Measurements from ENCODE around the gene TMCO4. TPM values are rescaled to one million over a fixed set of nuclear protein-coding genes. Genes with fewer than 3 reads are reported as not detected.
"Not testable (repeated sequence)": the region's sequence is repeated elsewhere in the genome, so short reads cannot be mapped to it uniquely, and the experiment has no call there.

TMCO4 gene
- total RNA-seq (10 to 100 TPM; 16.4 to 17.5 TPM), polyA plus RNA-seq (10 to 100 TPM in 2 of 3 donors, 1 to 10 TPM in 1; 7.7 to 15.3 (median 10.5) TPM), total RNA-seq (17.3 to 25.6 (median 21.2) reads per million in 6 experiments)

DNA sequence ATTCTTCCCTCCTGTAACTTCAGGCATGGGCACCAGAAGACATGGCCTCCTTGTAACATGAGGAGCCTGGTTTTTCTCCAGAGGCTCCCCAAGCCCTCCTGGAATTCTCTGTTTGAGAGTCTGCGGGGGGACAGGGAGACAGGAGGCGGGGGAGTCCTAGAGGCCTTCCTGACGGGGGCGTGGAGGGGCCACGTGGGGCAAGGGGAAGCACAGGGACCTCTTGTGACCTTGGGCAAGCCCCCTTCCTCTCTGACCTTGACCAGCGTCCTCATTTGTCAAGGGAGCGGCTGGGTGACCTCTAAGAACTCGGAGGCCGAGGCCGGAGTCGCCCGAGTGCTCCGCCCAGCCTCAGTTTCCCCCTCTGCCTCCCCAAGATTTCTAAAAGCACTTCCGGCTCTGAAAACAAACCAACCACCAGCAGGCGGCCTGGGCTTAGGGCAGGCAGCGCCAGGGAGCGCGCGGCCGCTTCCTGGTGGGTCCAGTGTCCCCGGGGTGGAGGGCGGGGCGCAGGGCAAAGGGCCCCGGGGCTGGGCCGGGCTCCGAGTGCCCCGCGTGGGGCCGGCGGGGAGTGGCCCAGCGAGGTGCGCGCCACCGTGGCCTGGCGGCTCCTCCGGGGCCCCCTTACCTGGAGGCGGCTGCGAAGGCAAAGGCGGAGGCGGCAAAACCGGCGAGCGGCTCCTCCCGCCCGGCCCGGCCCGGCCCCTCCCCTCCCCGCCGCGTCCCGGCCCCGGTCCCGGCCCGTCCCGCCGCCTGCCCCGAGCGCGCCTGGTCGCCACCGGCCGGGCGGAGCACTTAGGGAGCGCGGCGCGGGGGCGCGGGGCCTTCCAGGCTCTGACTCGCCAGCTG lies at the start of gene TMCO4:
Gene TMCO4 (minus strand): TSS at position 687 of the 846 bp plus-strand sequence. CDS start 19,158 bp downstream, outside the sequence.
- H3K9me3 Mint-ChIP-seq, result no peaks in the 10 kb centered on the region
- no peaks in the 10 kb centered on the region for H3K27me3 Mint-ChIP-seq
- H3K27ac Mint-ChIP-seq, result peak within 1 kb of the TSS; percentile 91 to 98 (median 96)
- peak within 1 kb of the TSS; percentile 88 to 98 (median 93) for H3K4me3 Mint-ChIP-seq
- DNase-seq (peak; percentile 24 to 71 (median 44)), ATAC-seq (peak; percentile 67 to 84)
- H3K4me1 Mint-ChIP-seq, result peaks cover 6 to 40% (median 33%) of the 10 kb centered on the region in 4 donors
- H3K36me3 Mint-ChIP-seq, result peaks cover 4 to 8% (median 4%) of the 10 kb centered on the region in 3 donors
- POLR2A ChIA-PET, result no interaction called here

DNA sequence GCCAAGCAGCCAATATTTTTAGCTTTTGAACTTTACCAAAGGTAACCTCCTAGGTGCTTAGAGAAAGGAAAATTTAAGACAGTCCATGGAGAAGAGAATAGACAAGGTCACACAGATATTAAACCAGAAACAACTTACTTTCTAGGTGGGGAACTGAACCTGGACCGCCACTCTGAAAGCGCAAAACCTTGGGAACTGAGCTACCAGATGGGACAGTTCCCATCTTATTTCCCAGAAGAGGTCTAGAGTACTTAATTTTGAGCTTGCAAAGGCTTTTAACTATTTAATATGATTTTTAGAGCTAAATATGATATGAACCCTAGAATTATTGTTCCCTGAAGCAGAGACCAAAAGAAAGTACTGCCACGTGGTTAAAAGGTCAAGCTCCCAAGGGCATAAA lies 49.6 kb upstream of the TMCO4 start:
- POLR2A ChIA-PET, ATAC-seq, H3K4me1 Mint-ChIP-seq, H3K36me3 Mint-ChIP-seq, H3K9me3 Mint-ChIP-seq, DNase-seq, H3K27ac Mint-ChIP-seq, H3K4me3 Mint-ChIP-seq: not testable (repeated sequence)
- H3K27me3 Mint-ChIP-seq, result peaks cover 7 to 31% (median 18%) of the 10 kb centered on the region in 5 donors

DNA sequence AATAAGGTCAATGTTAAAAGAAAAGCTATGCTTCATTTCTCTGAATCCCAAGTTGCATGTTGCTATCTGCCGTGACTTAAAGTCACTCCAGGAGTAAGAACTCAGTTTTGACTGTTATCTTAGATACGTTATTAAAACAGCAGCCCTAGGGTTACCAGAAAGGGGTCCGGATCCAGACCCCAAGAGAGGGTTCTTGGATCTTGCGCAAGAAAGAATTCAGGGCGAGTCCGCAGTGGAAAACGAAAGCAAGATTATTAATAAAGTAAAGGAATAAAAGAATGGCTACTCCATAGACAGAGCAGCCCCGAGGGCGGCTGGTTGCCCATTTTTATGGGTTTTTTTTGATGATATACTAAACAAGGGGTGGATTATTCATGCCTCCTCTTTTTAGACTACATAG lies 47.6 kb upstream of the TMCO4 start:
- H3K36me3 Mint-ChIP-seq, POLR2A ChIA-PET, H3K4me3 Mint-ChIP-seq, H3K9me3 Mint-ChIP-seq, H3K27ac Mint-ChIP-seq, H3K4me1 Mint-ChIP-seq, ATAC-seq, DNase-seq: not testable (repeated sequence)
- peaks cover 7 to 29% (median 18%) of the 10 kb centered on the region in 5 donors for H3K27me3 Mint-ChIP-seq

DNA sequence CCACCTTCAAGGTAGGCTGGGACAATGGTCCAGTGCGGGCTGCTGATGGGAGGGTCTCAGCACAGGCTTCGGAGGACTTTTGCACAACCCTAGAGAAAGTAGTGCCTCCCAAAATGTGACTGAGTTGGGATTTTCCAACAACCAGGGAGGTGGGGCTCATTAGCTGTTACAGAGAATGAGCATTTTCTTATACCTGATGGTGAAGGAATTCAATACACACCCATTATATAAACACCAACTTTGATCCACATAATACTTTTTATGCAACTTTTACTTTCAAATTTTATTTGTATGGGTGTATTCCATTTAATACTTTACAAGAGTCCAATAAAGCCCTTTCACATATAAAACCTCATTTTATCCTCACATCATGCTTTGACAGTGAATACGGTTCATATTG lies 46.6 kb upstream of the TMCO4 start:
- no peaks in the 10 kb centered on the region for H3K4me1 Mint-ChIP-seq
- POLR2A ChIA-PET, result no interaction called here
- no peaks in the 10 kb centered on the region for H3K9me3 Mint-ChIP-seq
- ATAC-seq (no peak), DNase-seq (no peak)
- H3K4me3 Mint-ChIP-seq, result no peak overlapping the region
- no peak overlapping the region for H3K27ac Mint-ChIP-seq
- peaks cover 10 to 30% (median 18%) of the 10 kb centered on the region in 5 donors for H3K27me3 Mint-ChIP-seq
- H3K36me3 Mint-ChIP-seq, result peaks cover 0 to 2% (median 0%) of the 10 kb centered on the region in 3 donors

DNA sequence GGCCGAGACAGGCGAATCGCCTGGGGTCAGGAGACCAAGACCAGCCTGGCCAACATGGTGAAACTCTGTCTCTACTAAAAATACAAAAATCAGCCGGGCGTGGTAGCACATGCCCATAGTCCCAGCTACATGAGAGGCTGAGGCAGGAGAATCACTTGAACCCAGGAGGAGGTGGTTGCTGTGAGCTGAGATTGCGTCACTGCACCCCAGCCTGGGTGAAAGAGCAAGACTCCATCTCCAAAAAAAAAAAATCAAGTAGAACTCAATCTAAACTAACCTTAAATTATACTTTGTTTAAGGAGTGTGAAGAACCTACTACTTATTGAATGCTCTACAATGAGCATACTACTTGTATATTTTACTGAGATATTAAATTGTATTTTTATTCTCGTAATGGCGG lies 45.8 kb upstream of the TMCO4 start:
- H3K27ac Mint-ChIP-seq, result peak overlapping the region in 1 of 10 donors; percentile 23
- H3K36me3 Mint-ChIP-seq, result no peaks in the 10 kb centered on the region
- peaks cover 10 to 35% (median 21%) of the 10 kb centered on the region in 5 donors for H3K27me3 Mint-ChIP-seq
- no peak for ATAC-seq
- no peaks in the 10 kb centered on the region for H3K9me3 Mint-ChIP-seq
- no peak for DNase-seq
- POLR2A ChIA-PET, result no interaction called here
- no peaks in the 10 kb centered on the region for H3K4me1 Mint-ChIP-seq
- no peak overlapping the region for H3K4me3 Mint-ChIP-seq

DNA sequence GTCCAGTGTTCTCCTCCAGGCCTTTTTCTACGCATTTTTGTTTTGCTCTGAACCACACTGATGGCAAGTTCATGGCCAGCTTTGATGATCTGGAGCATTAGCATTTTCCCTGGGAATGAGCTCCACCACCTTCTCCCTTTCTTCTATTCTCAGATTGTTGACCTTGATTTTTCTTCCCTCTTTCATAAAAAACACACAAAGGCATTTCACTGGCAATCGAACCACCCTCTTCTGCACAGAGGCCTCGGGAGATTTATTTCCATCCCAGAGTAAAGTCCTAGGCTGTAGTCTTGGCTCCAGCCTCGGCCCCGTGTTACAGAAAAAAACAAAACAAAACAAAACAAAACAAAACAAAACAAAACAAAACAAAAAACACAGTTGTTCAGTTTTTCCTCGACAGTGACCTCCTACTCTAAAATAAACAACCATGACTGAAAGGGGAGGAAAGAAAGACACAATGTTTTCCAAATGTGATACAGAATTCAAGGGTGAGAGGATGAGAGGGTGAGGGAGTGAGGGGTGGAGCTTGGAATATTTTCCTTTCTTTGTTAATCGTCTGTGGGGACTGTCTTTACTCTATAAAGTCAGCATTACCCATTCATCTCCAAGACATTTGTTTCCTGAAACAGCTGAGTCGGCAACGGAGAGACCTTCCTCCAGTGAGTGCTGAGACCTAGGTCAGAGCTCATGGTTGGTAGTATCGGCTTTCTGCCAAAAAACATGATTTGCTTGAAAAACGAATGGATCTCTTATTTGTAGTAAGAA lies 45.2 kb upstream of the TMCO4 start:
- POLR2A ChIA-PET, result no interaction called here
- DNase-seq, result no peak
- Mint-ChIP-seq H3K27ac (peak overlapping the region in 2 of 10 donors; percentile 23 to 72), H3K4me1 (no peaks in the 10 kb centered on the region), H3K4me3 (no peak overlapping the region), H3K9me3 (no peaks in the 10 kb centered on the region), H3K27me3 (peaks cover 10 to 36% (median 21%) of the 10 kb centered on the region in 5 donors), H3K36me3 (no peaks in the 10 kb centered on the region)
- ATAC-seq, result no peak

DNA sequence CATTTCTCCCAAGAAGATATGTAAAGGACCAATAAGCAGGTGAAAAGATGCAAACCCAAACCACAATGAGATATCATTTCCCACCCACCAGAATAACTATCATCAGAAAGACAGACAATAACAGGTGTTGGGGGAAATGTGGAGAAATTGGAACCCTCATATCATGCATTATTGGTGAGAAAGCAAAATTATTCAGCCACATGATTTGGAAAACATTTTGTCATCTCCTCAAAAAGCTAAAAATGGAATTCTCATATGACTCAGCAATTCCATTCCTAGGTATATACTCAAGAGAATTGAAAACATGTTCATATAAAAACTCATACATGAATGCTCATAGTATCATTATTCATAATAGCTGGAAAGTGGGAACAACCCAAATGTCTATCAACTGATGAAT lies 40.5 kb upstream of the TMCO4 start:
- Mint-ChIP-seq H3K9me3 (no peaks in the 10 kb centered on the region), H3K4me3 (no peak overlapping the region), H3K27me3 (peaks cover 11 to 33% (median 15%) of the 10 kb centered on the region in 5 donors), H3K36me3 (no peaks in the 10 kb centered on the region), H3K27ac (no peak overlapping the region), H3K4me1 (no peaks in the 10 kb centered on the region)
- POLR2A ChIA-PET, result no interaction called here
- DNase-seq (no peak), ATAC-seq (no peak)

DNA sequence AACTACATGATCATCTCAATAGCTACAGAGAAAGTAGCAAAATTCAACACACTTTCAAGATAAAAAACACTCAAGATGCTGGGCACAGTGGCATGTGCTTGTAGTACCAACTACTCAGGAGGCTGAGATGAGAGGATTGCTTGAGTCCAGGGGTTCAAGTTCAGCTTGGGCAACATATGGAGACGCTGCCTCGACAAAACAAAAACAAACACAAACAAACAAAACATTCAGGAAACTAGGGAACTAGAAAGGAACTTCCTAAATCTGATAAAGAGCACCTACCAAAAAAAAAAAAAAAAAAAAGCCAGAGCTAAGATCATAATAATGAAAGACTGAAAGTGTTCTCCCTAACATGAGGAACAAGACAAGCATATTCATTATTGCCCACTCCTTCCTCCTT lies 38.1 kb upstream of the TMCO4 start:
- no peak for ATAC-seq
- Mint-ChIP-seq H3K4me3 (no peak overlapping the region), H3K4me1 (no peaks in the 10 kb centered on the region), H3K9me3 (no peaks in the 10 kb centered on the region), H3K36me3 (no peaks in the 10 kb centered on the region), H3K27me3 (peaks cover 7 to 30% (median 18%) of the 10 kb centered on the region in 5 donors), H3K27ac (no peak overlapping the region)
- POLR2A ChIA-PET, result no interaction called here
- no peak for DNase-seq

DNA sequence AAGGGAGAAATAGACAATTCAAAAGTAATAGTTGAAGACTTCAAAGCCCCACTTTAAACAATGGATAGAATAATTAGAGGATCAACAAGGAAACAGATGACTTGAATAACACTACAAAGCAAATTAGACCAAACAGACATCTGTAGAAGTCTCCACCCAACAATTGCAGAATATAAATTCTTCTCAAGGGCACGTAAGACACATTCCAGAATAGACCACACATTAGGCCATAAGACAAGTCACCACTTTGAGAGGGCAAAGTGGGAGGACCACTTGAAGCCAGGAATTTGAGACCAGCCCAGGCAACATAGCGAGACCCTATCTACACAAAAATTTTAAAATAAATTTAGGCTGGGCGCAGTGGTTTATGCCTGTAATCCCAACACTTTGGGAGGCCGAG lies 35.9 kb upstream of the TMCO4 start:
- peaks cover 0 to 14% (median 3%) of the 10 kb centered on the region in 9 donors for H3K9me3 Mint-ChIP-seq
- peaks cover 0 to 10% (median 5%) of the 10 kb centered on the region in 3 donors for H3K36me3 Mint-ChIP-seq
- H3K27ac Mint-ChIP-seq, result no peak overlapping the region
- no peaks in the 10 kb centered on the region for H3K4me1 Mint-ChIP-seq
- H3K27me3 Mint-ChIP-seq, result peaks cover 14 to 43% (median 36%) of the 10 kb centered on the region in 5 donors
- no peak for ATAC-seq
- no peak overlapping the region for H3K4me3 Mint-ChIP-seq
- DNase-seq, result no peak
- POLR2A ChIA-PET, result no interaction called here

DNA sequence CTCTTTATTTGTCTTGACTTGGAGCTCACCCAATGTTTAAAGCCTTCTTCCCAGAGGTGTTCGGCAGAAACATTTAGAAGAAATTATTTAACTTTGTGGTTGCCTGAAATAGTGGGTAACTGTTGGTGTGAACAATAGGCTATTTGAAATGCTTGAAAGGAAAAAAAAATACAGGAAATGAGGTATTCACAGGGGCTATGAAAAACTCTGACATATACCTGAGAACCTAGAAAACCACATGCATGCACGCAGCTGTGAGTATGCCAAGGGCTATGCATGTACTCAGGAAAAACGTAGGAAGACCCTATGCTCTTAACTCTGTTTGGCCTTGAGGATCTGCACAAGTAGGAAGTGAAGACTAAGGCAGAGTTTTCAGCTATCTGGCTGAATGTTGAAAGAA lies 31.7 kb upstream of the TMCO4 start:
- POLR2A ChIA-PET, result no interaction called here
- peaks cover 25 to 67% (median 48%) of the 10 kb centered on the region in 5 donors for H3K27me3 Mint-ChIP-seq
- peaks cover 0 to 15% (median 5%) of the 10 kb centered on the region in 3 donors for H3K36me3 Mint-ChIP-seq
- H3K4me3 Mint-ChIP-seq, result no peak overlapping the region
- DNase-seq, result no peak
- no peak overlapping the region for H3K27ac Mint-ChIP-seq
- H3K4me1 Mint-ChIP-seq, result no peaks in the 10 kb centered on the region
- ATAC-seq, result no peak
- H3K9me3 Mint-ChIP-seq, result peaks cover 0 to 14% (median 5%) of the 10 kb centered on the region in 9 donors

DNA sequence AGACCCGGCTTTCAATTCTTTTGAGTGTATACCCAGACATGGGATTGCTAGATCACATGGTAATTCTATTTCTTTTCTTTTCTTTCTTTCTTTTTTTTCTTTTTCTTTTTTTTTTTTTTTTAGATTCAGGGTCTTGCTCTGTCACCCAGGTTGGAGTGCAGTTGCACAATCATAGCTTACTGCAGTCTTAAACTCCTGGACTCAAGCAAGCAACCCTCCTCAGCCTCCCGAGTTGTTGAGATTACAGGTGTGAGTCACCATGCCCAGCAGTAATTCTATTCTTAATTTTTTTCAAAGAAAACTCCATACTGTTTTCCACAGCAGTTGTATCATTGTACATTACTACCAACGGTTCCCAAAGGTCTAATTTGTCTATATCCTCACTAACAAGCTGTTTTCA lies 28.8 kb upstream of the TMCO4 start:
- POLR2A ChIA-PET, result interaction anchor here (0.7 kb wide), 1 partner anchor 514 kb away, joined by 3 read pairs; no protein-coding TSS in a partner anchor
- peaks cover 25 to 61% (median 39%) of the 10 kb centered on the region in 5 donors for H3K27me3 Mint-ChIP-seq

DNA sequence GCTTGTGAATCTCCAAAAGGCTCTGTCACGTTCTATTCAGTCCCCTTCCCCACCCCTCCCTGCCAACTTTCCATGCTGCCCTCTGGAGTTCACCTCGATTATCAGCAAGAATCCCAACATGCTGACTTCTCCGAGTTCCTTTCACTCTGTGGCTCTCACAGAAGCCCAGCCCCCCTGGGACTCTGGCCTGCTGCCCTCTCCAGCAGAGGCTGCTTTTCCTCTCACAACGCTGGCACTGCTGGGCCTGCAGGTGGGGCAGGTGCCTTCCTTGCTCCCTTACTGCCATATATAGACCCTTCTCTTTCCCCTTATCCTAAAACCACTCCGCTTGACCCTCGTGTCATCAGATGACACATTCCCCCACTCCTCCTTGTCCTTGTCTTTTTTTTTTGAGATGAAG lies 25.6 kb upstream of the TMCO4 start:
- ATAC-seq (no peak), DNase-seq (no peak)
- peaks cover 0 to 4% (median 0%) of the 10 kb centered on the region in 3 donors for H3K36me3 Mint-ChIP-seq
- H3K9me3 Mint-ChIP-seq, result peaks cover 0 to 2% (median 0%) of the 10 kb centered on the region in 9 donors
- H3K27me3 Mint-ChIP-seq, result peaks cover 17 to 31% (median 22%) of the 10 kb centered on the region in 5 donors
- H3K4me3 Mint-ChIP-seq, result no peak overlapping the region
- peaks cover 0 to 2% (median 0%) of the 10 kb centered on the region in 4 donors for H3K4me1 Mint-ChIP-seq
- POLR2A ChIA-PET, result no interaction called here
- H3K27ac Mint-ChIP-seq, result no peak overlapping the region

More for the DNA sequence above, 28.8 kb upstream of the TMCO4 start:
- no peak overlapping the region for H3K4me3 Mint-ChIP-seq
- H3K36me3 Mint-ChIP-seq, result peaks cover 0 to 15% (median 5%) of the 10 kb centered on the region in 3 donors
- peaks cover 0 to 14% (median 5%) of the 10 kb centered on the region in 9 donors for H3K9me3 Mint-ChIP-seq
- no peak for ATAC-seq
- peaks cover 0 to 2% (median 0%) of the 10 kb centered on the region in 4 donors for H3K4me1 Mint-ChIP-seq
- DNase-seq, result no peak
- no peak overlapping the region for H3K27ac Mint-ChIP-seq

DNA sequence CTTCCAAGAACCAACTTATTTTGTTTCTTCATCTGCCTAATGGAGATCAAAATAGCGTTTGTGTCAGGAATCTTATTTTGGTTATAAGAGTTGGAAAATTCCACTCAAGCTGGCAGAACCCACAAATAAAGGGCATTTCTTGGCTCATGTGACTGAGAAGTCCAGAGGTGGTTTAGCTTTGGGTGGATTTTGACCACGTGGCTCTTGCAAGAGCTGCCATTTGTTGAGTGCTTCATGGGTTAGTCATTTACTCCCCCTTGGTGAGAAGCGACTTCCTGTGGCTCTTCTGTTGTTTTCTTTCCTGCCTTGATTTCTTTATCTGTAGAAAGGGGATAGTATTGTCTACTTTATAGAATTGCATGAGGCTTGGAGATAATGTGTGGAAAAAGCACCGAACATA lies 24.8 kb upstream of the TMCO4 start:
- Mint-ChIP-seq H3K27ac (no peak overlapping the region), H3K4me3 (no peak overlapping the region), H3K9me3 (peaks cover 0 to 2% (median 0%) of the 10 kb centered on the region in 9 donors), H3K27me3 (peaks cover 15 to 30% (median 20%) of the 10 kb centered on the region in 5 donors), H3K4me1 (peaks cover 0 to 2% (median 0%) of the 10 kb centered on the region in 4 donors), H3K36me3 (peaks cover 0 to 4% (median 0%) of the 10 kb centered on the region in 3 donors)
- DNase-seq (no peak), ATAC-seq (no peak)
- POLR2A ChIA-PET, result no interaction called here

Data from naive thymus-derived CD8-positive, alpha-beta T cell (primary cell).